NCI-H345 (cell line): Measurements from ENCODE around the gene EXOC2.
"Not testable (repeated sequence)": the region's sequence is repeated elsewhere in the genome, so short reads cannot be mapped to it uniquely, and the experiment has no call there.

Experiments used
- DNase-seq: peaks from one replicate; lab custom pipeline; 2025; lab: John Stamatoyannopoulos, UW

EXOC2 gene

GRCh38 chr6:680251-680650 lies 12.7 kb downstream of the EXOC2 start:
- no peak for DNase-seq

GRCh38 chr6:679282-679681 lies 13.7 kb downstream of the EXOC2 start:
- no peak for DNase-seq

- DNase-seq: no peak
These were observed 14.4 kb downstream of the EXOC2 start for GRCh38 chr6:678520-678919.

GRCh38 chr6:677919-678318 lies 15.0 kb downstream of the EXOC2 start:
- DNase-seq: no peak

- DNase-seq: no peak
These were observed 18.0 kb downstream of the EXOC2 start for GRCh38 chr6:674956-675355.

- no peak for DNase-seq
These were observed 18.5 kb downstream of the EXOC2 start for GRCh38 chr6:674406-674805.

- DNase-seq: no peak
These were observed 25.5 kb downstream of the EXOC2 start for GRCh38 chr6:667253-667927.

GRCh38 chr6:665403-666267 lies 27.3 kb downstream of the EXOC2 start:
- DNase-seq: no peak

- not testable (repeated sequence) for DNase-seq
These were observed 29.2 kb downstream of the EXOC2 start for GRCh38 chr6:663788-664187.

- peak; percentile 11 for DNase-seq
These were observed 33.0 kb downstream of the EXOC2 start for GRCh38 chr6:659716-660581.

GRCh38 chr6:658244-658643 lies 34.7 kb downstream of the EXOC2 start:
- no peak for DNase-seq

- DNase-seq: no peak
These were observed 35.2 kb downstream of the EXOC2 start for GRCh38 chr6:657743-658142.

GRCh38 chr6:656460-657252 lies 36.3 kb downstream of the EXOC2 start, which contains the start of gene HUS1B:
HUS1B (minus strand) TSS chr6:657100; CDS start chr6:656944, 156 bp downstream.
- no peak for DNase-seq

- no peak for DNase-seq
These were observed 38.8 kb downstream of the EXOC2 start for GRCh38 chr6:654136-654535.

- no peak for DNase-seq
These were observed 40.1 kb downstream of the EXOC2 start for GRCh38 chr6:652865-653264.

- no peak for DNase-seq
These were observed 42.8 kb downstream of the EXOC2 start for GRCh38 chr6:650098-650497.

- no peak for DNase-seq
These were observed 50.1 kb downstream of the EXOC2 start for GRCh38 chr6:642805-643204.

- no peak for DNase-seq
These were observed 51.5 kb downstream of the EXOC2 start for GRCh38 chr6:641225-641985.

- DNase-seq: no peak
These were observed 56.5 kb downstream of the EXOC2 start for GRCh38 chr6:636488-636887.

GRCh38 chr6:635233-635632 lies 57.7 kb downstream of the EXOC2 start:
- no peak for DNase-seq

GRCh38 chr6:633611-634010 lies 59.3 kb downstream of the EXOC2 start:
- no peak for DNase-seq
